ENCODE results near the gene FGFR1OP2.
"Not testable (repeated sequence)": the region's sequence is repeated elsewhere in the genome, so short reads cannot be mapped to it uniquely, and the experiment has no call there.

FGFR1OP2 gene

GRCh38 chr12:26936559-26937442, 1.5 kb upstream of the FGFR1OP2 start:
- Mint-ChIP-seq H3K4me3 (peak overlapping the region; percentile 97), H3K27me3 (no peaks in the 10 kb centered on the region), H3K27ac (peak overlapping the region; percentile 91), H3K36me3 (peaks cover 2% of the 10 kb centered on the region), H3K4me1 (ENCODE audit: low read depth) (peaks cover 61% of the 10 kb centered on the region), H3K9me3 (ENCODE audit: low read depth) (no peaks in the 10 kb centered on the region)

- Mint-ChIP-seq H3K36me3 (peaks cover 2% of the 10 kb centered on the region), H3K4me1 (ENCODE audit: low read depth) (peaks cover 62% of the 10 kb centered on the region), H3K27ac (peak overlapping the region; percentile 91), H3K27me3 (no peaks in the 10 kb centered on the region), H3K9me3 (ENCODE audit: low read depth) (no peaks in the 10 kb centered on the region), H3K4me3 (peak overlapping the region; percentile 97)
These were observed 817 bp upstream of the FGFR1OP2 start for GRCh38 chr12:26937443-26937862.

GRCh38 chr12:26938701-26939062, 412 bp downstream of the FGFR1OP2 start:
- Mint-ChIP-seq H3K27me3 (no peaks in the 10 kb centered on the region), H3K9me3 (ENCODE audit: low read depth) (no peaks in the 10 kb centered on the region), H3K27ac (peak overlapping the region; percentile 91), H3K36me3 (no peaks in the 10 kb centered on the region), H3K4me1 (ENCODE audit: low read depth) (peaks cover 64% of the 10 kb centered on the region), H3K4me3 (peak overlapping the region; percentile 97)

GRCh38 chr12:26939192-26939832, 1.0 kb downstream of the FGFR1OP2 start:
- H3K27ac Mint-ChIP-seq: peak overlapping the region; percentile 91
- H3K36me3 Mint-ChIP-seq: no peaks in the 10 kb centered on the region

GRCh38 chr12:26939953-26940352, 1.7 kb downstream of the FGFR1OP2 start:
- no peaks in the 10 kb centered on the region for H3K9me3 Mint-ChIP-seq (ENCODE audit: low read depth)
- H3K27ac Mint-ChIP-seq: peak overlapping the region; percentile 91
- no peaks in the 10 kb centered on the region for H3K27me3 Mint-ChIP-seq
- peaks cover 67% of the 10 kb centered on the region for H3K4me1 Mint-ChIP-seq (ENCODE audit: low read depth)
- peak overlapping the region; percentile 97 for H3K4me3 Mint-ChIP-seq
- H3K36me3 Mint-ChIP-seq: no peaks in the 10 kb centered on the region

More at GRCh38 chr12:26939192-26939832, 1.0 kb downstream of the FGFR1OP2 start:
- no peaks in the 10 kb centered on the region for H3K27me3 Mint-ChIP-seq
- peak overlapping the region; percentile 97 for H3K4me3 Mint-ChIP-seq
- H3K9me3 Mint-ChIP-seq (ENCODE audit: low read depth): no peaks in the 10 kb centered on the region
- peaks cover 69% of the 10 kb centered on the region for H3K4me1 Mint-ChIP-seq (ENCODE audit: low read depth)

- H3K27me3 Mint-ChIP-seq: no peaks in the 10 kb centered on the region
- peaks cover 64% of the 10 kb centered on the region for H3K4me1 Mint-ChIP-seq (ENCODE audit: low read depth)
- H3K9me3 Mint-ChIP-seq (ENCODE audit: low read depth): no peaks in the 10 kb centered on the region
- H3K4me3 Mint-ChIP-seq: peak overlapping the region; percentile 97
- no peaks in the 10 kb centered on the region for H3K36me3 Mint-ChIP-seq
- H3K27ac Mint-ChIP-seq: peak overlapping the region; percentile 91
These were observed 2.4 kb downstream of the FGFR1OP2 start for GRCh38 chr12:26940516-26941214.

GRCh38 chr12:26941215-26941594, 2.9 kb downstream of the FGFR1OP2 start:
- no peaks in the 10 kb centered on the region for H3K27me3 Mint-ChIP-seq
- H3K4me3 Mint-ChIP-seq: peak overlapping the region; percentile 97
- no peaks in the 10 kb centered on the region for H3K9me3 Mint-ChIP-seq (ENCODE audit: low read depth)
- peaks cover 63% of the 10 kb centered on the region for H3K4me1 Mint-ChIP-seq (ENCODE audit: low read depth)
- no peaks in the 10 kb centered on the region for H3K36me3 Mint-ChIP-seq
- H3K27ac Mint-ChIP-seq: peak overlapping the region; percentile 90

- Mint-ChIP-seq H3K4me1 (ENCODE audit: low read depth) (peaks cover 73% of the 10 kb centered on the region), H3K4me3 (peak overlapping the region; percentile 27), H3K27ac (peak overlapping the region; percentile 59), H3K9me3 (ENCODE audit: low read depth) (peaks cover 7% of the 10 kb centered on the region), H3K27me3 (no peaks in the 10 kb centered on the region), H3K36me3 (peaks cover 17% of the 10 kb centered on the region)
These were observed 10.0 kb downstream of the FGFR1OP2 start for GRCh38 chr12:26948309-26948708.

- H3K27ac Mint-ChIP-seq: peak overlapping the region; percentile 34
- H3K4me1 Mint-ChIP-seq (ENCODE audit: low read depth): peaks cover 46% of the 10 kb centered on the region
- peaks cover 11% of the 10 kb centered on the region for H3K36me3 Mint-ChIP-seq
- H3K4me3 Mint-ChIP-seq: no peak overlapping the region
- peaks cover 1% of the 10 kb centered on the region for H3K9me3 Mint-ChIP-seq (ENCODE audit: low read depth)
- H3K27me3 Mint-ChIP-seq: no peaks in the 10 kb centered on the region
These were observed 15.2 kb downstream of the FGFR1OP2 start for GRCh38 chr12:26953447-26953846.

GRCh38 chr12:26954027-26954426, 15.8 kb downstream of the FGFR1OP2 start:
- peaks cover 9% of the 10 kb centered on the region for H3K36me3 Mint-ChIP-seq
- peaks cover 45% of the 10 kb centered on the region for H3K4me1 Mint-ChIP-seq (ENCODE audit: low read depth)
- peak overlapping the region; percentile 20 for H3K4me3 Mint-ChIP-seq
- no peak overlapping the region for H3K27ac Mint-ChIP-seq
- no peaks in the 10 kb centered on the region for H3K27me3 Mint-ChIP-seq
- no peaks in the 10 kb centered on the region for H3K9me3 Mint-ChIP-seq (ENCODE audit: low read depth)

GRCh38 chr12:26961391-26961790, 23.1 kb downstream of the FGFR1OP2 start:
- H3K4me1 Mint-ChIP-seq (ENCODE audit: low read depth); H3K9me3 Mint-ChIP-seq (ENCODE audit: low read depth); H3K36me3 Mint-ChIP-seq; H3K4me3 Mint-ChIP-seq; H3K27me3 Mint-ChIP-seq: not testable (repeated sequence)
- H3K27ac Mint-ChIP-seq: peak overlapping the region; percentile 12

- Mint-ChIP-seq H3K27ac (no peak overlapping the region), H3K9me3 (ENCODE audit: low read depth) (no peaks in the 10 kb centered on the region), H3K36me3 (peaks cover 2% of the 10 kb centered on the region), H3K4me1 (ENCODE audit: low read depth) (no peaks in the 10 kb centered on the region), H3K27me3 (no peaks in the 10 kb centered on the region), H3K4me3 (no peak overlapping the region)
These were observed 23.5 kb downstream of the FGFR1OP2 start for GRCh38 chr12:26961803-26962202.

GRCh38 chr12:26963413-26963812, 25.1 kb downstream of the FGFR1OP2 start:
- H3K36me3 Mint-ChIP-seq: peaks cover 8% of the 10 kb centered on the region
- no peak overlapping the region for H3K27ac Mint-ChIP-seq
- no peaks in the 10 kb centered on the region for H3K27me3 Mint-ChIP-seq
- H3K9me3 Mint-ChIP-seq (ENCODE audit: low read depth): no peaks in the 10 kb centered on the region
- no peaks in the 10 kb centered on the region for H3K4me1 Mint-ChIP-seq (ENCODE audit: low read depth)
- H3K4me3 Mint-ChIP-seq: no peak overlapping the region

GRCh38 chr12:26966842-26967241, 28.6 kb downstream of the FGFR1OP2 start:
- no peaks in the 10 kb centered on the region for H3K9me3 Mint-ChIP-seq (ENCODE audit: low read depth)
- no peak overlapping the region for H3K27ac Mint-ChIP-seq
- H3K36me3 Mint-ChIP-seq: peaks cover 8% of the 10 kb centered on the region
- no peak overlapping the region for H3K4me3 Mint-ChIP-seq
- peaks cover 11% of the 10 kb centered on the region for H3K4me1 Mint-ChIP-seq (ENCODE audit: low read depth)
- H3K27me3 Mint-ChIP-seq: no peaks in the 10 kb centered on the region

- H3K4me3 Mint-ChIP-seq: no peak overlapping the region
- no peaks in the 10 kb centered on the region for H3K27me3 Mint-ChIP-seq
- no peak overlapping the region for H3K27ac Mint-ChIP-seq
- H3K9me3 Mint-ChIP-seq (ENCODE audit: low read depth): no peaks in the 10 kb centered on the region
- H3K36me3 Mint-ChIP-seq: peaks cover 11% of the 10 kb centered on the region
- H3K4me1 Mint-ChIP-seq (ENCODE audit: low read depth): peaks cover 15% of the 10 kb centered on the region
These were observed 31.9 kb downstream of the FGFR1OP2 start for GRCh38 chr12:26970136-26970535.

Data from activated naive CD8-positive, alpha-beta T cell (primary cell).